ENCODE measurements around the gene CLNK.

GRCh38 chr4:10703156-10703555 is 18.6 kb upstream of the CLNK start:
- TF ChIP-seq, protein P1, sequence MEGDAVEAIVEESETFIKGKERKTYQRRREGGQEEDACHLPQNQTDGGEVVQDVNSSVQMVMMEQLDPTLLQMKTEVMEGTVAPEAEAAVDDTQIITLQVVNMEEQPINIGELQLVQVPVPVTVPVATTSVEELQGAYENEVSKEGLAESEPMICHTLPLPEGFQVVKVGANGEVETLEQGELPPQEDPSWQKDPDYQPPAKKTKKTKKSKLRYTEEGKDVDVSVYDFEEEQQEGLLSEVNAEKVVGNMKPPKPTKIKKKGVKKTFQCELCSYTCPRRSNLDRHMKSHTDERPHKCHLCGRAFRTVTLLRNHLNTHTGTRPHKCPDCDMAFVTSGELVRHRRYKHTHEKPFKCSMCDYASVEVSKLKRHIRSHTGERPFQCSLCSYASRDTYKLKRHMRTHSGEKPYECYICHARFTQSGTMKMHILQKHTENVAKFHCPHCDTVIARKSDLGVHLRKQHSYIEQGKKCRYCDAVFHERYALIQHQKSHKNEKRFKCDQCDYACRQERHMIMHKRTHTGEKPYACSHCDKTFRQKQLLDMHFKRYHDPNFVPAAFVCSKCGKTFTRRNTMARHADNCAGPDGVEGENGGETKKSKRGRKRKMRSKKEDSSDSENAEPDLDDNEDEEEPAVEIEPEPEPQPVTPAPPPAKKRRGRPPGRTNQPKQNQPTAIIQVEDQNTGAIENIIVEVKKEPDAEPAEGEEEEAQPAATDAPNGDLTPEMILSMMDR (IDR thresholded peaks at IDR 0.05) = no peak
- no peak for TF ChIP-seq ZFX (IDR thresholded peaks at IDR 0.05; ENCODE audit: borderline replicate concordance)

All from 22Rv1 (cell line).